IMR-90 (cell line): Measurements from ENCODE around the gene NPIPB2. TPM values are rescaled to one million over a fixed set of nuclear protein-coding genes. Genes with fewer than 3 reads are reported as not detected.

Experiments used
- MXI1 ChIP-seq: IDR thresholded peaks from 2 replicates; pipeline ENCODE4 v1.6.1; 2012; ENCODE audit warnings: low read depth, mild to moderate bottlenecking, low read length, moderate library complexity, borderline replicate concordance
- RCOR1 ChIP-seq: IDR thresholded peaks from 2 replicates; pipeline ENCODE4 v1.6.1; 2012; ENCODE audit warnings: mild to moderate bottlenecking, low read length, improper control_type of control experiment; ENCODE audit not compliant: insufficient replicate concordance
- RFX5 ChIP-seq: IDR thresholded peaks from 2 replicates; pipeline ENCODE4 v1.8.0; 2012; ENCODE audit warnings: low read depth, mild to moderate bottlenecking, low read length, moderate library complexity
- USF2 ChIP-seq: fragments of 150-350 bp; IDR thresholded peaks from 2 replicates; pipeline ENCODE4 v1.6.1; 2017; ENCODE audit warnings: mild to moderate bottlenecking, antibody characterized with exemption, low read length, low read depth
- polyA plus RNA-seq, 3 experiments: library from polyadenylated mRNA; depleted of rRNA; stranded (reverse); fragments of >200 nt; gene quantifications; 2 replicates each; pipeline ENCODE4 v1.2.3, GENCODE V29; 2012; ENCODE audit warnings: low replicate concordance in 1 of 3
- total RNA-seq: library from RNA; depleted of rRNA; stranded (reverse); fragments of >200 nt; gene quantifications from 2 replicates; pipeline ENCODE4 v1.2.3, GENCODE V29; 2012

NPIPB2 gene
- total and polyA plus RNA-seq, 2 of the 4 experiments (the other 2 are of a cell fraction), result 2.2 to 7.7 TPM

GRCh38 chr16:11978080-11978479 lies 36.2 kb upstream of the NPIPB2 start (continued):
- no peak for TF ChIP-seq USF2
- TF ChIP-seq RCOR1, result no peak
- no peak for TF ChIP-seq RFX5
- TF ChIP-seq MXI1, result no peak
